Hepatocyte (in vitro differentiated cells): ENCODE results near the gene CARD10.

Experiments used
- EZH2 ChIP-seq: fragments of 200-600 bp; sonication (generic); IDR thresholded peaks from 2 replicates; pipeline ENCODE4 v1.6.1; 2016; ENCODE audit warnings: antibody characterized with exemption, mild to moderate bottlenecking, borderline replicate concordance
- EZH2phosphoT487 ChIP-seq: fragments of 200-600 bp; sonication (generic); IDR thresholded peaks from one replicate; pipeline ENCODE4 v1.6.1; 2018; ENCODE audit warnings: antibody characterized with exemption, mild to moderate bottlenecking, low read depth, moderate library complexity; ENCODE audit not compliant: unreplicated experiment, severe bottlenecking
- TF ChIP-seq, protein P1 (sequence below): fragments of 200-600 bp; sonication (generic); IDR thresholded peaks from 2 replicates; pipeline ENCODE4 v1.5.1; 2016; ENCODE audit warnings: antibody characterized with exemption, mild to moderate bottlenecking; ENCODE audit not compliant: poor library complexity

DNA sequence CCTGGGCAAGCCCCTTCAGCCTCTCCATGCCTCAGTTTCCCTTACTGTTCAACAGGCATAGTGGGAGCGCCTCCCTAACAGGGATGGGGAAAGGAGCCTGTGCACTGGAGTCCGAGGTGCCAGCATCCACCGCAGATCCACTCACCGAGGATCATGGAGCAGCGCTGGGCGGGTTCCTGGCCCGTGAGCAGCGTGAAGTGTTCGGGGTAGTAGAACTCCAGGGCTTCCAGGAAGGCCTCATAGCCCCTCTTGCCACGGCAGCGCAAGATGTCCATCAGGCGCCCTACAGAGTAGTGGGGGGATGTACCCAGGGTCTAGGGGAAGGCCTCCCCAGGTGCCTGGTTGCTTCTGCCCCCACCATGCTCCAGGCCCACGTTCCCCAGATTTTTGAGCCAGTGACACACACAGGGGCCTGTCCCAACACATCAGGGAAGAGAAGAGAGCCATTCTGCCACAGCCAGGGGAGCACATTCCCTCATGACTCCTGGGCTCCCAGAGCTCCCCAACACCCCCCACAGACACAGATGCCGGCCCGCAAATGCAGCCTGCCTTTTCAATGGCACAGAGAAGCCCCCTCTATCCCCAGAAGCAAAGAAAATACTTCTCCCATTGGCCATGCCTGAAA, 1.3 kb downstream of the CARD10 start:
- TF ChIP-seq, protein P1, sequence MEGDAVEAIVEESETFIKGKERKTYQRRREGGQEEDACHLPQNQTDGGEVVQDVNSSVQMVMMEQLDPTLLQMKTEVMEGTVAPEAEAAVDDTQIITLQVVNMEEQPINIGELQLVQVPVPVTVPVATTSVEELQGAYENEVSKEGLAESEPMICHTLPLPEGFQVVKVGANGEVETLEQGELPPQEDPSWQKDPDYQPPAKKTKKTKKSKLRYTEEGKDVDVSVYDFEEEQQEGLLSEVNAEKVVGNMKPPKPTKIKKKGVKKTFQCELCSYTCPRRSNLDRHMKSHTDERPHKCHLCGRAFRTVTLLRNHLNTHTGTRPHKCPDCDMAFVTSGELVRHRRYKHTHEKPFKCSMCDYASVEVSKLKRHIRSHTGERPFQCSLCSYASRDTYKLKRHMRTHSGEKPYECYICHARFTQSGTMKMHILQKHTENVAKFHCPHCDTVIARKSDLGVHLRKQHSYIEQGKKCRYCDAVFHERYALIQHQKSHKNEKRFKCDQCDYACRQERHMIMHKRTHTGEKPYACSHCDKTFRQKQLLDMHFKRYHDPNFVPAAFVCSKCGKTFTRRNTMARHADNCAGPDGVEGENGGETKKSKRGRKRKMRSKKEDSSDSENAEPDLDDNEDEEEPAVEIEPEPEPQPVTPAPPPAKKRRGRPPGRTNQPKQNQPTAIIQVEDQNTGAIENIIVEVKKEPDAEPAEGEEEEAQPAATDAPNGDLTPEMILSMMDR: no peak
- TF ChIP-seq EZH2phosphoT487: no peak
- no peak for TF ChIP-seq EZH2
